HEK293T (cell line): Measurements from ENCODE around the gene DLL1.

ENCODE experiments used
- ARNT ChIP-seq: fragments of 450-650 bp; IDR thresholded peaks from 2 replicates; pipeline ENCODE4 v1.6.1; 2017; ENCODE audit warnings: mild to moderate bottlenecking
- BHLHE40 ChIP-seq: fragments of 450-650 bp; IDR thresholded peaks from 2 replicates; pipeline ENCODE4 v1.6.1; 2016; ENCODE audit warnings: mild to moderate bottlenecking, moderate library complexity, borderline replicate concordance
- FOXM1 ChIP-seq: fragments of 450-650 bp; IDR thresholded peaks from 2 replicates; pipeline ENCODE4 v1.6.1; 2017; ENCODE audit warnings: mild to moderate bottlenecking, borderline replicate concordance
- NFRKB ChIP-seq: fragments of 450-650 bp; IDR thresholded peaks from 2 replicates; pipeline ENCODE4 v1.6.1; 2016; ENCODE audit warnings: mild to moderate bottlenecking, moderate library complexity
- SP1 ChIP-seq: fragments of 450-650 bp; IDR thresholded peaks from 2 replicates; pipeline ENCODE4 v1.6.1; 2017
- TARDBP ChIP-seq: fragments of 450-650 bp; IDR thresholded peaks from 2 replicates; pipeline ENCODE4 v1.6.1; 2016

GRCh38 chr6:170243791-170244291 is 47.0 kb downstream of the DLL1 start:
- TF ChIP-seq FOXM1 (no peak), BHLHE40 (no peak), TARDBP (no peak), SP1 (no peak), ARNT (no peak), NFRKB (no peak)
